ENCODE results near the gene GOLIM4.

GRCh38 chr3:167976516-167977361, 119.0 kb downstream of the GOLIM4 start:
- TF ChIP-seq CTCF (conservative IDR thresholded peaks at IDR 0.05; ENCODE audit: low read depth, low read length): no peak
- TF ChIP-seq EZH2 (IDR thresholded peaks at IDR 0.05; ENCODE audit: low read length, unreplicated experiment): no peak
